HTR-8/SVneo (cell line): ENCODE measurements around the gene LAT.
"Not testable (repeated sequence)": the region's sequence is repeated elsewhere in the genome, so short reads cannot be mapped to it uniquely, and the experiment has no call there.

Experiments
- DNase-seq: peaks from one replicate; pipeline ENCODE4 v3.0.0; 2011; ENCODE audit warnings: low spot score, mixed read lengths; ENCODE audit not compliant: insufficient read length
- FAIRE-seq: peaks from 2 replicates; lab custom pipeline; 2011; peaks lifted over from hg19 to GRCh38; lab: Jason Lieb, UNC

LAT gene

GRCh38 chr16:28984619-28985135 lies at the start of gene LAT:
LAT (plus strand) TSS chr16:28985052; CDS start chr16:28985418, 366 bp downstream.
- no peak for FAIRE-seq
- no peak for DNase-seq

- no peak for FAIRE-seq
Observed at GRCh38 chr16:28935346-28935745, 49.5 kb upstream of the LAT start.

GRCh38 chr16:28935924-28936783 lies 48.7 kb upstream of the LAT start:
- no peak for FAIRE-seq
- DNase-seq, result no peak

More at GRCh38 chr16:28935346-28935745, 49.5 kb upstream of the LAT start:
- no peak for DNase-seq

- no peak for DNase-seq
- FAIRE-seq, result no peak
Observed at GRCh38 chr16:28936784-28937155, 48.1 kb upstream of the LAT start.

GRCh38 chr16:28937222-28937876 lies 47.5 kb upstream of the LAT start:
- no peak for FAIRE-seq
- DNase-seq, result no peak

GRCh38 chr16:28938721-28939120 lies 46.1 kb upstream of the LAT start:
- DNase-seq (no peak), FAIRE-seq (no peak)

- not testable (repeated sequence) for DNase-seq, FAIRE-seq
Observed at GRCh38 chr16:28939825-28940224, 45.0 kb upstream of the LAT start.

- FAIRE-seq (no peak), DNase-seq (no peak)
Observed at GRCh38 chr16:28943281-28943680, 41.6 kb upstream of the LAT start.

GRCh38 chr16:28946681-28947080 lies 38.2 kb upstream of the LAT start:
- FAIRE-seq, result no peak
- DNase-seq, result no peak

- DNase-seq (peak; percentile 99), FAIRE-seq (peak; percentile 75)
Observed at GRCh38 chr16:28950648-28951409, 34.0 kb upstream of the LAT start, which contains the start of gene NFATC2IP. NFATC2IP (plus strand) TSS chr16:28950937; CDS start chr16:28951012, 75 bp downstream.

GRCh38 chr16:28951410-28951943 lies 33.4 kb upstream of the LAT start:
- no peak for FAIRE-seq
- no peak for DNase-seq

GRCh38 chr16:28958216-28958615 lies 26.6 kb upstream of the LAT start:
- FAIRE-seq (no peak), DNase-seq (no peak)

- DNase-seq, result no peak
- no peak for FAIRE-seq
Observed at GRCh38 chr16:28958836-28959235, 26.0 kb upstream of the LAT start.

GRCh38 chr16:28964072-28964471 lies 20.8 kb upstream of the LAT start:
- DNase-seq (no peak), FAIRE-seq (no peak)

- FAIRE-seq (no peak), DNase-seq (no peak)
Observed at GRCh38 chr16:28964496-28964895, 20.4 kb upstream of the LAT start.

GRCh38 chr16:28967156-28967555 lies 17.7 kb upstream of the LAT start:
- no peak for FAIRE-seq
- DNase-seq, result no peak

- DNase-seq, FAIRE-seq: not testable (repeated sequence)
Observed at GRCh38 chr16:28969696-28970095, 15.2 kb upstream of the LAT start.

GRCh38 chr16:28974007-28974436 lies 10.8 kb upstream of the LAT start:
- DNase-seq (peak; percentile 63), FAIRE-seq (no peak)

GRCh38 chr16:28974437-28975157 lies 10.3 kb upstream of the LAT start, which contains the start of gene SPNS1:
SPNS1 (plus strand) TSS chr16:28974778; CDS start chr16:28975152, 374 bp downstream.
- DNase-seq (peak; percentile 96), FAIRE-seq (no peak)
